ENCODE results near the gene PAN2. TPM values are rescaled to one million over a fixed set of nuclear protein-coding genes. Genes with fewer than 3 reads are reported as not detected.

Gene PAN2
- total and polyA plus RNA-seq, 4 experiments from 2014 or later = 5.6 to 203 (median 102) TPM

Other genes with a start within 250 kb of the PAN2 start
- gene PA2G4, start 229.4 kb downstream of the PAN2 start, total RNA-seq = 100 to 1,000 TPM; 106 to 108 TPM
- 100 to 1,000 TPM; 204 to 223 TPM for gene PA2G4, start 229.4 kb downstream of the PAN2 start, polyA plus RNA-seq
- 1,000 to 10,000 TPM; 5,438 to 5,728 TPM for gene RPL41, start 217.4 kb downstream of the PAN2 start, total RNA-seq
- gene RPL41, start 217.4 kb downstream of the PAN2 start, polyA plus RNA-seq = 1,000 to 10,000 TPM; 6,058 to 8,691 TPM
- 10 to 100 TPM; 16.3 to 19.6 TPM for gene ZC3H10, start 215.7 kb downstream of the PAN2 start, total RNA-seq
- gene ZC3H10, start 215.7 kb downstream of the PAN2 start, polyA plus RNA-seq = 1 to 10 TPM in 1 of 2 donors, under 1 TPM in 1; 0.27 to 3.9 TPM
- 100 to 1,000 TPM; 249 to 258 TPM for gene ESYT1, start 205.7 kb downstream of the PAN2 start, total RNA-seq
- 100 to 1,000 TPM; 395 to 690 TPM for gene ESYT1, start 205.7 kb downstream of the PAN2 start, polyA plus RNA-seq
- 1 to 10 TPM; 2.6 to 3.4 TPM for gene MYL6B, start 181.4 kb downstream of the PAN2 start, total RNA-seq
- gene MYL6B, start 181.4 kb downstream of the PAN2 start, polyA plus RNA-seq = 1 to 10 TPM; 1.8 to 4.8 TPM
- gene MYL6, start 175.6 kb downstream of the PAN2 start, total RNA-seq = 100 to 1,000 TPM; 567 to 589 TPM
- gene MYL6, start 175.6 kb downstream of the PAN2 start, polyA plus RNA-seq = 1,000 to 10,000 TPM; 2,141 to 3,317 TPM
- gene SMARCC2, start 144.5 kb downstream of the PAN2 start, total RNA-seq = 100 to 1,000 TPM; 192 to 199 TPM
- 10 to 100 TPM; 27.0 to 90.9 TPM for gene SMARCC2, start 144.5 kb downstream of the PAN2 start, polyA plus RNA-seq
- gene RNF41, start 112.1 kb downstream of the PAN2 start, total RNA-seq = 10 to 100 TPM; 38.1 to 44.8 TPM
- 10 to 100 TPM; 33.2 to 46.7 TPM for gene RNF41, start 112.1 kb downstream of the PAN2 start, polyA plus RNA-seq
- gene NABP2, start 109.7 kb downstream of the PAN2 start, total RNA-seq = 10 to 100 TPM; 16.9 to 19.1 TPM
- 1 to 10 TPM; 4.1 to 4.7 TPM for gene NABP2, start 109.7 kb downstream of the PAN2 start, polyA plus RNA-seq
- gene SLC39A5, start 103.9 kb downstream of the PAN2 start, total RNA-seq = 1 to 10 TPM in 1 of 2 experiments, under 1 TPM in 1; 0.64 to 2.1 TPM
- gene SLC39A5, start 103.9 kb downstream of the PAN2 start, polyA plus RNA-seq = not detected
- gene ANKRD52, start 75.6 kb downstream of the PAN2 start, total RNA-seq = 10 to 100 TPM; 44.1 to 44.5 TPM
- 10 to 100 TPM in 1 of 2 donors, 1 to 10 TPM in 1; 3.4 to 25.1 TPM for gene ANKRD52, start 75.6 kb downstream of the PAN2 start, polyA plus RNA-seq
- gene COQ10A, start 67.1 kb downstream of the PAN2 start, total RNA-seq = 10 to 100 TPM; 35.3 to 38.6 TPM
- gene COQ10A, start 67.1 kb downstream of the PAN2 start, polyA plus RNA-seq = 10 to 100 TPM in 1 of 2 donors, 1 to 10 TPM in 1; 8.7 to 11.7 TPM
- gene CS, start 33.7 kb downstream of the PAN2 start, total RNA-seq = 100 to 1,000 TPM; 134 to 136 TPM
- 10 to 100 TPM; 73.1 to 98.7 TPM for gene CS, start 33.7 kb downstream of the PAN2 start, polyA plus RNA-seq
- 10 to 100 TPM; 93.5 to 95.8 TPM for gene CNPY2, start 18.0 kb downstream of the PAN2 start, total RNA-seq
- gene CNPY2, start 18.0 kb downstream of the PAN2 start, polyA plus RNA-seq = 100 to 1,000 TPM; 174 to 184 TPM
- 10 to 100 TPM; 34.1 to 34.4 TPM for gene IL23A, start 4.9 kb upstream of the PAN2 start, total RNA-seq
- 10 to 100 TPM; 30.3 to 40.1 TPM for gene IL23A, start 4.9 kb upstream of the PAN2 start, polyA plus RNA-seq
- gene STAT2, start 26.1 kb upstream of the PAN2 start, total RNA-seq = 100 to 1,000 TPM; 192 to 193 TPM
- gene STAT2, start 26.1 kb upstream of the PAN2 start, polyA plus RNA-seq = 10 to 100 TPM; 74.4 to 80.6 TPM
- gene APOF, start 28.9 kb upstream of the PAN2 start, total RNA-seq = not detected
- gene APOF, start 28.9 kb upstream of the PAN2 start, polyA plus RNA-seq = not detected
- gene TIMELESS, start 115.4 kb upstream of the PAN2 start, total RNA-seq = 1 to 10 TPM; 7.3 to 7.5 TPM
- gene TIMELESS, start 115.4 kb upstream of the PAN2 start, polyA plus RNA-seq = 1 to 10 TPM; 3.2 to 5.1 TPM
- not detected for gene MIP, start 120.7 kb upstream of the PAN2 start, total RNA-seq
- gene MIP, start 120.7 kb upstream of the PAN2 start, polyA plus RNA-seq = under 1 TPM; 0.09 to 0.32 TPM
- gene SPRYD4, start 134.6 kb upstream of the PAN2 start, total RNA-seq = 1 to 10 TPM; 6.5 to 6.9 TPM
- 1 to 10 TPM; 1.1 to 1.5 TPM for gene SPRYD4, start 134.6 kb upstream of the PAN2 start, polyA plus RNA-seq
- gene GLS2, start 154.2 kb upstream of the PAN2 start, total RNA-seq = 10 to 100 TPM in 1 of 2 experiments, 1 to 10 TPM in 1; 9.8 to 12.2 TPM
- gene GLS2, start 154.2 kb upstream of the PAN2 start, polyA plus RNA-seq = 1 to 10 TPM; 4.2 to 5.0 TPM
- 1 to 10 TPM; 1.9 to 2.0 TPM for gene RBMS2, start 187.8 kb upstream of the PAN2 start, total RNA-seq
- 1 to 10 TPM in 1 of 2 donors, under 1 TPM in 1; 0.39 to 1.2 TPM for gene RBMS2, start 187.8 kb upstream of the PAN2 start, polyA plus RNA-seq

Measured in CD4-positive, alpha-beta memory T cell (primary cell).